ENCODE measurements around the gene FOXP4. TPM values are rescaled to one million over a fixed set of nuclear protein-coding genes. Genes with fewer than 3 reads are reported as not detected.

The FOXP4 gene
- total RNA-seq, 2 experiments from 2014 or later: 19.5 to 21.6 TPM

DNA sequence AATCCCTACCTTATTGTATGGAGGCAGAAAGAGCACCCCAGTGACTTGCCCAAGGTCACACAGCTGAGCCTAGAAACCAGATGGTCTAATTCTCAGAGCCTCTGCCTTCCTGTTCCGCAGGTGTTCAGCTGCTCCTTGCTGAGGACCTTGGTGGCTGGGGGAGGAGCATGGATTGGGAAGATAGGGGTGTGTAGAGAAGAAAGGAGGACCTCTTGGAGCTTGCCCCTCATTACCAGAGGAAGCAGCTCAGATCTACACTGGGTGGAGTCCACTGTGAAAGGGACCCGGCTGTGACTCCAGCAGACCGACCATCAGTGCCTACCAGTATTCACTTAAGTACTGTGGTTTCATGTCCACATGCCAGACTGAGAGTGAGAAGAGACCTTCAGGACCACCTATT lies 15.2 kb downstream of the FOXP4 start:
- Mint-ChIP-seq H3K9me3 (no peaks in the 10 kb centered on the region), H3K27ac (no peak overlapping the region), H3K4me3 (peak overlapping the region; percentile 81), H3K4me1 (ENCODE audit: low read depth) (peaks cover 26% of the 10 kb centered on the region), H3K27me3 (no peaks in the 10 kb centered on the region), H3K36me3 (peaks cover 8% of the 10 kb centered on the region)
- intact Hi-C loops (cut with micrococcal nuclease): loop anchor here (1.0 kb wide), 1 partner anchor 29 kb away; no protein-coding TSS in a partner anchor
- CTCF ChIA-PET: interaction anchor here (1.1 to 1.6 kb wide), 4 partner anchors 22 to 137 kb away, joined by 3 to 5 read pairs (median 4); no protein-coding TSS in a partner anchor
- POLR2A ChIA-PET: no interaction called here
- no peak for DNase-seq

- no peaks in the 10 kb centered on the region for H3K9me3 Mint-ChIP-seq
- intact Hi-C loops (cut with micrococcal nuclease): loop anchor here (1.0 kb wide), 1 partner anchor 30 kb away; no protein-coding TSS in a partner anchor
- CTCF ChIA-PET: interaction anchor here (1.4 to 1.5 kb wide), 2 partner anchors 30 to 138 kb away, joined by 4 to 5 read pairs; no protein-coding TSS in a partner anchor
- peaks cover 11% of the 10 kb centered on the region for H3K36me3 Mint-ChIP-seq
- peaks cover 26% of the 10 kb centered on the region for H3K4me1 Mint-ChIP-seq (ENCODE audit: low read depth)
- no peak overlapping the region for H3K27ac Mint-ChIP-seq
- DNase-seq: no peak
- H3K27me3 Mint-ChIP-seq: no peaks in the 10 kb centered on the region
- no peak overlapping the region for H3K4me3 Mint-ChIP-seq
- POLR2A ChIA-PET: no interaction called here
Measured at GRCh38 chr6:41561931-41562911, 16.0 kb downstream of the FOXP4 start.

DNA sequence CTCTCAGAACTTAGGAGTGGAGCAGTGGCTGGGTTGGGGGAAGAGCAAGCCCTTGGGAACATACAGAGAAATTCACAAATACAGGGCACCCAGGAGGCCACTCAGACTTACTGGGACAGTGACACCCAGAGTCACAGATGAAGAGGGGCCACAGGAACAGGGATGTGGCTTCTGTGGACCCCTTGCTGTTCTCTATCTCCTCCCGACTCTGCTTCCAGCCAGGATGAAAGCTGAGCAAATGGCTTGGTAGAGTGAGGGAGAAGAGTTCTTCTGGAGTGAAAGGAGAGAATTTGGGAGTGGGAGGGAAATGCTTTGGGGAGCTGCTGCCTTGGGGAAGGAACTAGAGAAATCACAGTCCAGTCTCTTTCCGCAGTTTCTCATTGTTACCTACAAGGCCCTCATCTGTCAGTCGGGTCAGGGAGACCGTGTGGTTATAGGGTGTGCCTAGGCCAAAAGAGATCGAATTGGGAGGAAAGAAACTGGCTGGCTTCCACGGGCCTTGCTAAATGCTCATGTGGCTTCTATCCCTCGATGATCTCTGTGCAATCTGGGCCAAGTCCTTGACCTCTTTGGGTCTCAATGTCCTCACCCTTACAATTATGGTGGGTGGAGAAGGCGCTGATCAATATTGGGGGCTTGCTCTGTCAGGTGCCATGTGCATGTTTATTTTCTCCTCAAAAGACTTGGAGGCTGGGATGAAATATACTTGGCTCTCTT lies 17.0 kb downstream of the FOXP4 start:
- DNase-seq: no peak
- ChIA-PET CTCF (no interaction called here), POLR2A (no interaction called here)
- no peaks in the 10 kb centered on the region for H3K9me3 Mint-ChIP-seq
- no peak overlapping the region for H3K4me3 Mint-ChIP-seq
- no peak overlapping the region for H3K27ac Mint-ChIP-seq
- intact Hi-C loops (cut with micrococcal nuclease): no loop called here
- peaks cover 11% of the 10 kb centered on the region for H3K36me3 Mint-ChIP-seq
- H3K27me3 Mint-ChIP-seq: no peaks in the 10 kb centered on the region
- H3K4me1 Mint-ChIP-seq (ENCODE audit: low read depth): peaks cover 20% of the 10 kb centered on the region

GRCh38 chr6:41564448-41565142 lies 18.4 kb downstream of the FOXP4 start:
- no peak for DNase-seq
- Mint-ChIP-seq H3K9me3 (no peaks in the 10 kb centered on the region), H3K27me3 (no peaks in the 10 kb centered on the region), H3K27ac (no peak overlapping the region), H3K4me1 (ENCODE audit: low read depth) (peaks cover 14% of the 10 kb centered on the region), H3K4me3 (no peak overlapping the region), H3K36me3 (peaks cover 13% of the 10 kb centered on the region)
- ChIA-PET POLR2A (no interaction called here), CTCF (no interaction called here)
- intact Hi-C loops (cut with micrococcal nuclease): no loop called here

DNA sequence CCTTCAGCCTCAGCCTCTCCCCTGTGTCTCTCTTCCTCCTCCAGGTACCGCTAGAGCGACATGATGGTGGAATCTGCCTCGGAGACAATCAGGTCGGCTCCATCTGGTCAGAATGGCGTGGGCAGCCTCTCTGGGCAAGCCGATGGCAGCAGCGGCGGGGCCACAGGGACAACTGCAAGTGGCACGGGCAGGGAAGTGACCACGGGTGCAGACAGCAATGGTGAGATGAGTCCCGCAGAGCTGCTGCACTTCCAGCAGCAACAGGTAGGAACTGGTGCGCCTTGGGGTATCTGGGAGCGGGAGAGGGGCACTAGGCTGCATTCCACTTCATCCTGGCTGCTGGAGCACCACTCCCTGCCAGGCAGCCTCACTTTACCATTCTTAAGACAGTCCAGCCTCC lies 19.5 kb downstream of the FOXP4 start:
- Mint-ChIP-seq H3K9me3 (no peaks in the 10 kb centered on the region), H3K27ac (no peak overlapping the region), H3K36me3 (peaks cover 13% of the 10 kb centered on the region), H3K4me1 (ENCODE audit: low read depth) (peaks cover 8% of the 10 kb centered on the region), H3K4me3 (no peak overlapping the region), H3K27me3 (no peaks in the 10 kb centered on the region)
- no peak for DNase-seq
- POLR2A ChIA-PET: no interaction called here
- CTCF ChIA-PET: no interaction called here
- intact Hi-C loops (cut with micrococcal nuclease): no loop called here

- CTCF ChIA-PET: no interaction called here
- no peaks in the 10 kb centered on the region for H3K9me3 Mint-ChIP-seq
- H3K27me3 Mint-ChIP-seq: no peaks in the 10 kb centered on the region
- POLR2A ChIA-PET: no interaction called here
- peaks cover 16% of the 10 kb centered on the region for H3K4me1 Mint-ChIP-seq (ENCODE audit: low read depth)
- DNase-seq: no peak
- peaks cover 13% of the 10 kb centered on the region for H3K36me3 Mint-ChIP-seq
- H3K4me3 Mint-ChIP-seq: no peak overlapping the region
- intact Hi-C loops (cut with micrococcal nuclease): no loop called here
- H3K27ac Mint-ChIP-seq: no peak overlapping the region
Measured at GRCh38 chr6:41566961-41567360, 20.8 kb downstream of the FOXP4 start.

- no peak for DNase-seq
- CTCF ChIA-PET: no interaction called here
- Mint-ChIP-seq H3K36me3 (peaks cover 13% of the 10 kb centered on the region), H3K27me3 (no peaks in the 10 kb centered on the region), H3K4me3 (no peak overlapping the region), H3K4me1 (ENCODE audit: low read depth) (peaks cover 14% of the 10 kb centered on the region), H3K27ac (no peak overlapping the region), H3K9me3 (no peaks in the 10 kb centered on the region)
- intact Hi-C loops (cut with micrococcal nuclease): no loop called here
- POLR2A ChIA-PET: no interaction called here
Measured at GRCh38 chr6:41567684-41568083, 21.5 kb downstream of the FOXP4 start.

DNA sequence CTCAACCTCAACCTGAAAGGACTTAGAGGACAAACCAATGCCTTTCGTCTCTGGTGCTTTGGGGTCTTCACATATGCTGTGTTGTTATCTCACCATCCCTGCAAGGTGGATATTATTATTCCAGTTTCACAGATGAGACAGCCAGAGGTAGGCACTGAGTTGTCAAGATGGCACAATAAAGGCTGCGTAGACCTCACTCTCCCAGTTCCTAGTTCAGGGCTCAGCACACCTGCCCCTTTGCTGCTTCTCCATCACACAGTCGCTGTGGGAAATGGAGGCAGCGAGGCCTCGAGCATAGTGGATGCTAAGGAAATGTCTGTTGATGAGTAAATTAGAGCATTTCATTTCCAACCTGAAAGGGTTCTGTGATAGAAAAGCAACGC lies 22.0 kb downstream of the FOXP4 start:
- Mint-ChIP-seq H3K4me3 (no peak overlapping the region), H3K27ac (no peak overlapping the region), H3K4me1 (ENCODE audit: low read depth) (peaks cover 14% of the 10 kb centered on the region), H3K9me3 (no peaks in the 10 kb centered on the region), H3K36me3 (peaks cover 13% of the 10 kb centered on the region), H3K27me3 (no peaks in the 10 kb centered on the region)
- intact Hi-C loops (cut with micrococcal nuclease): no loop called here
- DNase-seq: no peak
- CTCF ChIA-PET: no interaction called here
- POLR2A ChIA-PET: no interaction called here

GRCh38 chr6:41568585-41569384 lies 22.6 kb downstream of the FOXP4 start:
- Mint-ChIP-seq H3K9me3 (no peaks in the 10 kb centered on the region), H3K27me3 (no peaks in the 10 kb centered on the region), H3K4me1 (ENCODE audit: low read depth) (peaks cover 14% of the 10 kb centered on the region), H3K36me3 (peaks cover 13% of the 10 kb centered on the region), H3K4me3 (no peak overlapping the region), H3K27ac (no peak overlapping the region)
- ChIA-PET POLR2A (no interaction called here), CTCF (no interaction called here)
- intact Hi-C loops (cut with micrococcal nuclease): no loop called here
- no peak for DNase-seq

DNA sequence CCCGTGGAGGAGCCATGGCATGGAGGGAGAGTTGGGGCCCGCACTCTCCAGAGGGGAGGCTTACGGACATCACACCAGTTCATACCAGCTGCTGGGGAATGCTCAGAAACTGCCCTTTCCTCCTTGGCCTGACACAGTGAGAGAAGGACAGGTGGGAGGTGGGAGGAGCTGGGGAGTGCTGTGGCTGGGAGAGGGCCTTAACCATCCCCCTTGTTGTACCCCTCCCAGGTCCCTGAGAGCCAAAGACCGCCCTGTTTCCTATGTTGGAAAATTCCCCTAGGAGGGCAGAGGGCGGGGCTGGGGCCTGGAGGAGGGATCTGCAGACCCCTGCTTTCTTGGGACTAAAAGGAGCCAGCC lies 24.1 kb downstream of the FOXP4 start:
- intact Hi-C loops (cut with micrococcal nuclease): no loop called here
- Mint-ChIP-seq H3K9me3 (no peaks in the 10 kb centered on the region), H3K36me3 (peaks cover 13% of the 10 kb centered on the region), H3K4me3 (no peak overlapping the region), H3K27ac (no peak overlapping the region), H3K4me1 (ENCODE audit: low read depth) (peaks cover 14% of the 10 kb centered on the region), H3K27me3 (no peaks in the 10 kb centered on the region)
- CTCF ChIA-PET: no interaction called here
- no peak for DNase-seq
- POLR2A ChIA-PET: no interaction called here

GRCh38 chr6:41571021-41571780 lies 25.0 kb downstream of the FOXP4 start:
- ChIA-PET POLR2A (no interaction called here), CTCF (no interaction called here)
- H3K4me1 Mint-ChIP-seq (ENCODE audit: low read depth): peaks cover 14% of the 10 kb centered on the region
- no peak overlapping the region for H3K4me3 Mint-ChIP-seq
- H3K9me3 Mint-ChIP-seq: no peaks in the 10 kb centered on the region
- DNase-seq: peak; percentile 47
- H3K36me3 Mint-ChIP-seq: peaks cover 7% of the 10 kb centered on the region
- intact Hi-C loops (cut with micrococcal nuclease): no loop called here
- peak overlapping the region; percentile 1 for H3K27ac Mint-ChIP-seq
- H3K27me3 Mint-ChIP-seq: no peaks in the 10 kb centered on the region

Data from activated CD4-positive, alpha-beta memory T cell treated with anti-CD3 and anti-CD28 coated beads for 36 hours (primary cell).